HK-2 (cell line): ENCODE results near the gene PRC1.
"Not testable (repeated sequence)": the region's sequence is repeated elsewhere in the genome, so short reads cannot be mapped to it uniquely, and the experiment has no call there.

Source experiments
- DNase-seq: peaks from one replicate; pipeline ENCODE4 v3.0.0-alpha.2; 2018; ENCODE audit not compliant: unreplicated experiment

Gene PRC1

GRCh38 chr15:90934256-90934948, 59.9 kb downstream of the PRC1 start:
- peak; percentile 70 for DNase-seq

- DNase-seq, result no peak
These were observed 61.0 kb downstream of the PRC1 start for GRCh38 chr15:90933301-90933700.

- DNase-seq, result no peak
These were observed 61.7 kb downstream of the PRC1 start for GRCh38 chr15:90932660-90932991.

- DNase-seq, result peak; percentile 84
These were observed 62.3 kb downstream of the PRC1 start, which contains the start of gene HDDC3 for GRCh38 chr15:90931828-90932659. TSS of gene HDDC3 (minus strand) at chr15:90932549. CDS start at chr15:90932540, 9 bp downstream.

GRCh38 chr15:90931575-90931827, 62.8 kb downstream of the PRC1 start:
- no peak for DNase-seq

GRCh38 chr15:90930861-90931574, 63.3 kb downstream of the PRC1 start:
- DNase-seq, result no peak

- no peak for DNase-seq
These were observed 64.9 kb downstream of the PRC1 start for GRCh38 chr15:90929246-90930019.

GRCh38 chr15:90928106-90928505, 66.2 kb downstream of the PRC1 start:
- DNase-seq, result not testable (repeated sequence)

GRCh38 chr15:90926766-90927165, 67.6 kb downstream of the PRC1 start:
- not testable (repeated sequence) for DNase-seq

GRCh38 chr15:90924375-90924774, 70.0 kb downstream of the PRC1 start:
- no peak for DNase-seq

GRCh38 chr15:90922712-90923322, 71.5 kb downstream of the PRC1 start:
- not testable (repeated sequence) for DNase-seq

- no peak for DNase-seq
These were observed 72.4 kb downstream of the PRC1 start for GRCh38 chr15:90921887-90922286.

GRCh38 chr15:90918835-90919234, 75.5 kb downstream of the PRC1 start:
- no peak for DNase-seq

- no peak for DNase-seq
These were observed 76.1 kb downstream of the PRC1 start for GRCh38 chr15:90918034-90918788.

GRCh38 chr15:90917569-90917968, 76.8 kb downstream of the PRC1 start:
- DNase-seq, result no peak

- no peak for DNase-seq
These were observed 77.9 kb downstream of the PRC1 start for GRCh38 chr15:90916461-90916860.
